D721Med (cell line): ENCODE measurements around the gene BRWD1.
"Not testable (repeated sequence)": the region's sequence is repeated elsewhere in the genome, so short reads cannot be mapped to it uniquely, and the experiment has no call there.

Experiments used
- DNase-seq: peaks from one replicate; pipeline ENCODE4 v3.0.0; 2011; ENCODE audit warnings: low spot score; ENCODE audit not compliant: insufficient read length
- FAIRE-seq: peaks from 2 replicates; lab custom pipeline; 2011; peaks lifted over from hg19 to GRCh38; lab: Jason Lieb, UNC
- TF ChIP-seq, protein P1 (sequence below): IDR thresholded peaks from 2 replicates; pipeline ENCODE4 v1.5.1; 2012; ENCODE audit warnings: mild to moderate bottlenecking, control low read depth; ENCODE audit not compliant: insufficient read depth; ENCODE audit errors: missing control alignments

The BRWD1 gene

DNA sequence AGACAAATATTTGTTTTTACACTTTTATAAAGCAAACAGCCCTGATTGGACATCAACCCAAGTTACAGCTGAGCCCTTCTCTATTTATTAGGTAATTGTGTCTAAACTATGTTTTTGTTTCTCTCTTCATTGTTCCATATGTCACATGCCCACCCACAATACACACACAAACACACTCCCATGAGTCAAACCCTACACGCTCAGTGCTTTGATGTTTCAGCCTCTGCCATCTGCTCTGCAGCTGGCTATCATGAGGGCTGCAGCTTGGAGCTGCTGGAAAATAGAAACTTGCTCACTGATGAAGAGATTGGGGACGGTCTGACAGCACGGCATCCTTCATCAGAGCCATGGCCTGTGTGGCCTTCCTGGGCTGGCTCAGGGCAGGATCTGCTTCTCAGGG lies 171.9 kb downstream of the BRWD1 start:
- TF ChIP-seq, protein P1, sequence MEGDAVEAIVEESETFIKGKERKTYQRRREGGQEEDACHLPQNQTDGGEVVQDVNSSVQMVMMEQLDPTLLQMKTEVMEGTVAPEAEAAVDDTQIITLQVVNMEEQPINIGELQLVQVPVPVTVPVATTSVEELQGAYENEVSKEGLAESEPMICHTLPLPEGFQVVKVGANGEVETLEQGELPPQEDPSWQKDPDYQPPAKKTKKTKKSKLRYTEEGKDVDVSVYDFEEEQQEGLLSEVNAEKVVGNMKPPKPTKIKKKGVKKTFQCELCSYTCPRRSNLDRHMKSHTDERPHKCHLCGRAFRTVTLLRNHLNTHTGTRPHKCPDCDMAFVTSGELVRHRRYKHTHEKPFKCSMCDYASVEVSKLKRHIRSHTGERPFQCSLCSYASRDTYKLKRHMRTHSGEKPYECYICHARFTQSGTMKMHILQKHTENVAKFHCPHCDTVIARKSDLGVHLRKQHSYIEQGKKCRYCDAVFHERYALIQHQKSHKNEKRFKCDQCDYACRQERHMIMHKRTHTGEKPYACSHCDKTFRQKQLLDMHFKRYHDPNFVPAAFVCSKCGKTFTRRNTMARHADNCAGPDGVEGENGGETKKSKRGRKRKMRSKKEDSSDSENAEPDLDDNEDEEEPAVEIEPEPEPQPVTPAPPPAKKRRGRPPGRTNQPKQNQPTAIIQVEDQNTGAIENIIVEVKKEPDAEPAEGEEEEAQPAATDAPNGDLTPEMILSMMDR = no peak

DNA sequence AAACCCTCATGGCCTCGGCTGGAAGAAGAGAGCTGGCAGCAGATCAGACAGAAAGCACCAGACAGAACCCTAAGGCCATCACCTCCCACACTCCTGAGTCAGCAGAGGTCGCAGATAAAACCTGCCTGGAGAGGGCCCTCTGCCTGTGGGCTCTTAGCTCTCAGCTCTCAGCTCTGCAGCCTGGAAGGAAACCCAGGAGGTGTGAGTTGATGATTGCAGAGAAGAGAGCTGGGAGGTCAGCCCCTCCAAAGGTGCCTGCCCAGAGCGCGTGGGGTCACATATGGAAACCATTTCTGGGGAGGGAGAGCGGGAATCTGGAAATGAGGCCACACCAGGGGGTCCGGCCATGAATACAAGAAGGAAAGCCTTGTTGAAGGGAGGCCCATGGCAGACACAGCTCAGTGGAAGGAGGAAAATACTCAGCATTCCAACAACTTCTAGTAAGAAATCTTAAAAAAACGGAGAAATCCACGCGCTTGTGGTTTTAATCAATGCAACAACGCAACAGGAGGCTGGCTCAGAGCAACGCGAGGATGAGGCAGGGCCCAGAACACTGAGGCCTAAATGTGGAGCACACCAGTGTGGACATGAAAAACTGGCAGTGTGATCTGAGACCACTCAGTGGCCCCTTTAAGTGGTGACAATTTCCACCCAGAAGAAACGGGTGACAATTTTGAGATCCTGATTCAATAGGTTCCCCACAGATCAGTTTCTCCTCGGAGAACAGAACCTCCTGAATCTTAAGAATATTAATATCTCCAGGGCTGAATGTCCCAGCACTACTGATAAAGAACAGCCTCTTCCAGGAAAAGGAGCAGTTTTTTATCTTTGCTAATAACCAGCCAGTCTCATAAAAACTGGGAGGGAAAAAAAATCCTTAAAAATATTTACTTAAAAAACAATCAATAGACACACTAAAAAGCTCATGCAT lies 175.9 kb downstream of the BRWD1 start:
- TF ChIP-seq, protein P1 = no peak
- FAIRE-seq (no peak), DNase-seq (no peak)

More for the DNA sequence above, 171.9 kb downstream of the BRWD1 start:
- FAIRE-seq (no peak), DNase-seq (no peak)

DNA sequence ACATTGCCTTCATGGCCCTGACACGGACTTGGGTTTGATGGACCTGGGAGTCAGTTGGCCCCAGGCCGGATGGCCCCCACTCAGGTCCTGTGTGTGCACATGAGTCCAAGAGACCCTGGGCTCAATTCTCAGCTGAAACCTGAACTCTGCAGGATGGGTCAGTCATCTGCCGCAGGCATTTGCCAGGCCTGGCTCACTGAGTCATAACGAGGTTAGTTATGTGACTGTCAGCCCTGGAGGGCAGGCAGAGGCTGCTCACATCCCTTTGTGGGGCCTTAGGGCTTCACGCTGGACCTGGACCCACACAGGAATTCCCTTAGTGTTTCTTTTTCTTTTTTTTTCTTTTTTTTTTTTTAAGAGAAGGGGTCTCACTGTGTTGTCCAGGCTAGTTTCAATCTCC lies 176.7 kb downstream of the BRWD1 start:
- no peak for FAIRE-seq
- TF ChIP-seq, protein P1 = no peak
- DNase-seq = no peak

DNA sequence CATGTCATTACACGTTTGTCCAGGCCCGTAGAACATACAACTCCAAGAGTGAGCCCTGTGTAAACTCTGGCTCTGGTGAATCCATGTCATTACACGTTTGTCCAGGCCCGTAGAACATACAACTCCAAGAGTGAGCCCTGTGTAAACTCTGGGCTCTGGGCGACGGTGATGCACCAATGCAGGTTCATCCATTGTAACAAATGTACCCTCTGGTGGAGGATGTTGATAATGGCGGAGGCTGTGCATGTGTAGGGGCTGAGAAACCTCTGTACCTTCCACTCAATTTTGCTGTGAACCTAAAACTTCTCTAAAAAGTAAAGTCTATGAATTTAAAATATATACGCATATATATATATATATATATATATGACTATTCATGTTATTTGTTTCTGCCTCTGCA lies 177.3 kb downstream of the BRWD1 start:
- TF ChIP-seq, protein P1 = peak; percentile 22
- not testable (repeated sequence) for FAIRE-seq, DNase-seq

DNA sequence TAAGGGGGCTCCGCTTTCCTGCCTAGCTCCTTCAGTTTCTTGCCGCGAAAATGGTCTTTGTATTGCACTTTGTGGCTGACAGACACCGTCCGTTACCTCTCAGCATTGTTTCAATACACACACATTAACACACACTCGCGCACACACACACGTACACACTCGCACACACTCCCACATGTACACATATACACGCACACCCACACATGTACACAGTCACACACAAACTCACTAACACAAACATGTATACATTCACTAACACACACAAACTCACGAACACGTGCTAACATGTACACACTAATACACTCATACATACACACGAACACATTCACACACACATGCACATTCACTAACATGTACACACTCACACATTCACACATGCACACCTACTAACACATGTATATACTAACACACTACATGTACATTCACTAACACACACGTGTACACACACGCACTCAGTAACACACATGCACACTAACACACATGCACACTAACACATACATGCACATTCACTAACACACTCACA lies 179.1 kb downstream of the BRWD1 start:
- TF ChIP-seq, protein P1 = no peak
- no peak for FAIRE-seq
- no peak for DNase-seq
